Activated T-cell treated with anti-CD3 and anti-CD28 coated beads, Interleukin-2, amount 50 U/mL, for 4 hours (primary cell): ENCODE data around the gene VPS13A. TPM values are rescaled to one million over a fixed set of nuclear protein-coding genes. Genes with fewer than 3 reads are reported as not detected.
"Not testable (repeated sequence)": the region's sequence is repeated elsewhere in the genome, so short reads cannot be mapped to it uniquely, and the experiment has no call there.

ENCODE experiments used
- ATAC-seq, 2 donors: fragments of 200-7000 bp; cut with Tn5 transposase; one replicate each; pipeline ENCODE4 v1.10.0; 2021
- DNase-seq: peaks from one replicate; pipeline ENCODE4 v3.0.0-alpha.2; 2020
- H3K27me3 Mint-ChIP-seq: one replicate; pipeline ENCODE4 v1.8.0; 2021; ENCODE audit warnings: low read depth, mixed read lengths
- H3K36me3 Mint-ChIP-seq: one replicate; pipeline ENCODE4 v1.8.0; 2022; ENCODE audit warnings: mixed read lengths; ENCODE audit not compliant: insufficient read depth
- H3K4me1 Mint-ChIP-seq: one replicate; pipeline ENCODE4 v1.8.0; 2021; ENCODE audit warnings: low read depth, mixed read lengths
- H3K4me3 Mint-ChIP-seq: one replicate; pipeline ENCODE4 v1.8.0; 2021; ENCODE audit warnings: mild to moderate bottlenecking, moderate library complexity, mixed read lengths
- H3K9me3 Mint-ChIP-seq: one replicate; pipeline ENCODE4 v1.8.0; 2021; ENCODE audit warnings: mixed read lengths
- total RNA-seq, 3 donors: library from RNA; stranded (reverse); gene quantifications; one replicate each; pipeline ENCODE4 v1.2.1, GENCODE V29; 2021

Gene VPS13A
- total RNA-seq, 3 donors from 2014 or later: 19.7 to 22.6 (median 20.8) TPM

GRCh38 chr9:77304543-77304942 is 127.2 kb downstream of the VPS13A start:
- no peaks in the 10 kb centered on the region for H3K9me3 Mint-ChIP-seq
- DNase-seq (no peak), ATAC-seq (peak; percentile 97 to 100)
- no peaks in the 10 kb centered on the region for H3K27me3 Mint-ChIP-seq
- no peaks in the 10 kb centered on the region for H3K4me1 Mint-ChIP-seq
- no peak overlapping the region for H3K4me3 Mint-ChIP-seq
- peaks cover 32% of the 10 kb centered on the region for H3K36me3 Mint-ChIP-seq

- Mint-ChIP-seq H3K27me3 (no peaks in the 10 kb centered on the region), H3K36me3 (peaks cover 37% of the 10 kb centered on the region), H3K4me3 (no peak overlapping the region), H3K9me3 (no peaks in the 10 kb centered on the region), H3K4me1 (no peaks in the 10 kb centered on the region)
- DNase-seq: no peak
- no peak for ATAC-seq
Observed at GRCh38 chr9:77305622-77306400, 128.5 kb downstream of the VPS13A start.

DNA sequence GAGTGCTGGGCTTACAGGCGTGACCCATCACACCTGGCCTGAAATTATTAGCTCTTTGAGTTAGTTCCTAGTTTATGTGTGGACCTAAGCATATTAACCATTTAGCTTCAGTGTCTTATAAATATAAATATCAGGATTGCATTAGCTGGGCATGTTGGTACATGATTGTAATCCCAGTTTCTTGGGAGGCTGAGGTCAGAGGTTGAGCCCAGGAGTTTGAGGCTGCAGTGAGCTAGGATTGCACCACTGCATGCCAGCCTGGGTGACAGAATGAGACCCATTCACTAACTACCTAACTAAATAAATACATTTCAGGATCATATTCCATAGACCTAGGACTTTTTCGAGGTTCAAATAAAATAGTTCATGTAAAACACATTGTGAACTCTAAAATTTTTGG is 129.8 kb downstream of the VPS13A start:
- Mint-ChIP-seq H3K36me3 (peaks cover 42% of the 10 kb centered on the region), H3K4me1 (no peaks in the 10 kb centered on the region), H3K27me3 (no peaks in the 10 kb centered on the region), H3K9me3 (no peaks in the 10 kb centered on the region), H3K4me3 (no peak overlapping the region)
- DNase-seq: no peak
- ATAC-seq: no peak

DNA sequence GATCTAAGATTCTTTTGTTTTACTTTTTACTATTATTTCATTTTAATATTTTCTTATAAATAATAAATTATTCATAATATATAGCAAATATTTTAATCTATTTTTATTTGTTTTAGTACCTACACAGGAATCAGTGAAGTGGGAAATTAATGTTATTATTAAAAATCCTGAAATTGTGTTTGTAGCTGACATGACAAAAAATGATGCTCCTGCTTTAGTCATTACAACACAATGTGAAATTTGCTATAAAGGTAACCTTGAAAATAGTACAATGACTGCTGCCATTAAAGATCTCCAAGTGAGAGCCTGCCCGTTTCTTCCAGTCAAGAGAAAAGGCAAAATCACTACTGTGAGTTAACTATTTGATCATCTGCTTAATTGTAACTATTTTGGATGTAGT is 138.7 kb downstream of the VPS13A start:
- DNase-seq: no peak
- Mint-ChIP-seq H3K4me3 (no peak overlapping the region), H3K36me3 (peaks cover 32% of the 10 kb centered on the region), H3K9me3 (no peaks in the 10 kb centered on the region), H3K27me3 (no peaks in the 10 kb centered on the region), H3K4me1 (no peaks in the 10 kb centered on the region)
- no peak for ATAC-seq

- H3K36me3 Mint-ChIP-seq: peaks cover 49% of the 10 kb centered on the region
Observed at GRCh38 chr9:77325058-77325457, 147.7 kb downstream of the VPS13A start.

GRCh38 chr9:77328102-77328501 is 150.8 kb downstream of the VPS13A start:
- ATAC-seq (no peak), DNase-seq (no peak)
- H3K36me3 Mint-ChIP-seq: peaks cover 39% of the 10 kb centered on the region
- no peaks in the 10 kb centered on the region for H3K9me3 Mint-ChIP-seq
- peaks cover 2% of the 10 kb centered on the region for H3K4me1 Mint-ChIP-seq
- H3K27me3 Mint-ChIP-seq: no peaks in the 10 kb centered on the region
- H3K4me3 Mint-ChIP-seq: no peak overlapping the region

More at GRCh38 chr9:77325058-77325457, 147.7 kb downstream of the VPS13A start:
- no peak overlapping the region for H3K4me3 Mint-ChIP-seq
- no peaks in the 10 kb centered on the region for H3K27me3 Mint-ChIP-seq
- H3K9me3 Mint-ChIP-seq: no peaks in the 10 kb centered on the region
- peaks cover 2% of the 10 kb centered on the region for H3K4me1 Mint-ChIP-seq
- ATAC-seq: no peak
- no peak for DNase-seq

- Mint-ChIP-seq H3K4me1 (no peaks in the 10 kb centered on the region), H3K4me3 (no peak overlapping the region), H3K27me3 (no peaks in the 10 kb centered on the region), H3K36me3 (peaks cover 40% of the 10 kb centered on the region), H3K9me3 (peaks cover 3% of the 10 kb centered on the region)
- no peak for ATAC-seq
- DNase-seq: no peak
Observed at GRCh38 chr9:77370064-77370463, 192.7 kb downstream of the VPS13A start.

DNA sequence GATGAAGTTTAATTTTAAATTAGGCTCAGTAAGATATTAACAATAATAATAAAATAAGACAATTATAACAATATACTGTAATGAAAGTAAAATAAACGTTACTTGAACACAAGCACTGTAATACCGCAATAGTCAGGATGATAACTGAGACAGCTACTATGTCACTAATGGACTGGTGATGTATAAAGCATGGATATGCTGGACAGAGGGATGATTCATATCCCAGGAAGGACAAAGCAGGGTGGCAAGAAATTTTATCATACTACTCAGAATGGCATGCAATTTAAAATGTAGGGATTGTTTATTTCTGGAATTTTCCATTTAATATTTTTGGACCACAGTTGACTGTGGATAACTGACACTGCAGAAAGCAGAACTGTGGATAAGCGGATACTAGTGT is 196.9 kb downstream of the VPS13A start:
- peaks cover 36% of the 10 kb centered on the region for H3K36me3 Mint-ChIP-seq
- H3K4me3 Mint-ChIP-seq: no peak overlapping the region
- ATAC-seq (no peak), DNase-seq (no peak)
- H3K27me3 Mint-ChIP-seq: no peaks in the 10 kb centered on the region
- peaks cover 3% of the 10 kb centered on the region for H3K9me3 Mint-ChIP-seq
- H3K4me1 Mint-ChIP-seq: no peaks in the 10 kb centered on the region

- Mint-ChIP-seq H3K4me1 (no peaks in the 10 kb centered on the region), H3K27me3 (no peaks in the 10 kb centered on the region), H3K9me3 (peaks cover 3% of the 10 kb centered on the region), H3K36me3 (peaks cover 20% of the 10 kb centered on the region), H3K4me3 (no peak overlapping the region)
- ATAC-seq: no peak
- no peak for DNase-seq
Observed at GRCh38 chr9:77375956-77376532, 198.7 kb downstream of the VPS13A start.

GRCh38 chr9:77384406-77384805 is 207.1 kb downstream of the VPS13A start:
- Mint-ChIP-seq H3K27me3 (no peaks in the 10 kb centered on the region), H3K4me1 (no peaks in the 10 kb centered on the region), H3K4me3 (no peak overlapping the region), H3K9me3 (no peaks in the 10 kb centered on the region), H3K36me3 (peaks cover 9% of the 10 kb centered on the region)
- DNase-seq (no peak), ATAC-seq (no peak)

GRCh38 chr9:77386187-77386586 is 208.9 kb downstream of the VPS13A start:
- DNase-seq: no peak
- Mint-ChIP-seq H3K9me3 (no peaks in the 10 kb centered on the region), H3K4me1 (no peaks in the 10 kb centered on the region), H3K4me3 (no peak overlapping the region), H3K36me3 (peaks cover 17% of the 10 kb centered on the region), H3K27me3 (no peaks in the 10 kb centered on the region)
- no peak for ATAC-seq

GRCh38 chr9:77391834-77392233 is 214.5 kb downstream of the VPS13A start:
- Mint-ChIP-seq H3K4me1 (no peaks in the 10 kb centered on the region), H3K27me3 (no peaks in the 10 kb centered on the region)

DNA sequence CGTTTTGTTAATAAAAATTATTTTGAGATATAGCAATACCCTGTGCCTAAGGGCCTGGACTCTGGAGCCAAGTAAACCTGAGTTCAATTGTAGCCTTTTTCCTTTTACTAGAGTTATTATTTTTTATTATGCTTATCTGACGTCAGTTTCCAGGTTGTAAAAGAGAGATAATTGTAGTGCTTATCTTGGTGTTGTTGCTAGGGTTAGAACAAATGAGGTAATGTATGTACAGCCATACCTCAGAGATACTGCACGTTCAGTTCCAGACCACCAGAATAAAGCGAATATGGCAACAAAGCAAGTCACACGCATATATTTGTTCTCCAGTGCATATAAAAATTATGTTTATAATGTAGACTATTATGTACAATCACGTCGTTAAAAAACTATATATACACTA is 215.0 kb downstream of the VPS13A start:
- ATAC-seq: no peak
- Mint-ChIP-seq H3K9me3 (no peaks in the 10 kb centered on the region), H3K36me3 (peaks cover 9% of the 10 kb centered on the region), H3K27me3 (no peaks in the 10 kb centered on the region), H3K4me3 (no peak overlapping the region), H3K4me1 (no peaks in the 10 kb centered on the region)
- DNase-seq: no peak

More at GRCh38 chr9:77391834-77392233, 214.5 kb downstream of the VPS13A start:
- Mint-ChIP-seq H3K9me3 (no peaks in the 10 kb centered on the region), H3K36me3 (peaks cover 9% of the 10 kb centered on the region), H3K4me3 (no peak overlapping the region)
- ATAC-seq (no peak), DNase-seq (no peak)

DNA sequence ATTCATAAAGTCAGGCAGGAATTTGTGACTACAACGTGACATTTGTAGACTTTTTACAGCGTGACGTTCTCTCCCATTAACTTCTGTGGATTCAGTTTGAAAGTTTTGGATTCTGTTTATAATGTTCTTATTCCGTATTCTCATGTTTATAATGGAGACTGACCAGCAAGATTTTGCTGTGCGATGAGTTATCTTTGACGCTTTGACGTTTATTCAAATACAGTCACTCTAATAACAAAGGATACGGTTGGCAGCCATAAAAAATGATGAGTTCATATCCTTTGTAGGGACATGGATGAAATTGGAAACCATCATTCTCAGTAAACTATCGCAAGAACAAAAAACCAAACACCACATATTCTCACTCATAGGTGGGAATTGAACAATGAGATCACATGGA is 221.2 kb downstream of the VPS13A start:
- H3K27me3 Mint-ChIP-seq, H3K9me3 Mint-ChIP-seq, DNase-seq, H3K36me3 Mint-ChIP-seq, ATAC-seq, H3K4me3 Mint-ChIP-seq, H3K4me1 Mint-ChIP-seq: not testable (repeated sequence)

DNA sequence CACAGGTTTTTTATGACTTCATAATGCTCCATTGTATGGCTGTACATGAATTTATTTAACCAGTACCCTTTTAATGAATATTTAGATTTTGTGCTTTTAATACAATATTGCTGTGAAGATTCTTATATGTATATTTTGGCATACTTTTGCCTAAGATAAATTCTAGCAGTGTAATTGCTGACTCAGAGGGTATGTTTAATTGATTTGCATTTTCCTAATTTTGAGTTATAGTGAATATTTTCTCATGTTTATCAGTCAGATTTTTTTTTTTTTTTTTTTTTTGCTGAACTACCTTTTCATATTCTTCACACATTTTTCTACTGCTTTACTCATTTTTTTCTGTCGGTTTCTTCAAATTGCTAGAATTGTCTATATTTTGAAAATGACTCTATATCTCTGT is 222.6 kb downstream of the VPS13A start:
- Mint-ChIP-seq H3K27me3 (no peaks in the 10 kb centered on the region), H3K4me3 (no peak overlapping the region), H3K4me1 (no peaks in the 10 kb centered on the region), H3K36me3 (peaks cover 7% of the 10 kb centered on the region), H3K9me3 (no peaks in the 10 kb centered on the region)
- ATAC-seq (no peak), DNase-seq (no peak)
